ENCODE results near the gene SCYGR8.

GRCh38 chr2:227706859-227707258 lies 38.8 kb upstream of the SCYGR8 start:
- TF ChIP-seq, protein P1, sequence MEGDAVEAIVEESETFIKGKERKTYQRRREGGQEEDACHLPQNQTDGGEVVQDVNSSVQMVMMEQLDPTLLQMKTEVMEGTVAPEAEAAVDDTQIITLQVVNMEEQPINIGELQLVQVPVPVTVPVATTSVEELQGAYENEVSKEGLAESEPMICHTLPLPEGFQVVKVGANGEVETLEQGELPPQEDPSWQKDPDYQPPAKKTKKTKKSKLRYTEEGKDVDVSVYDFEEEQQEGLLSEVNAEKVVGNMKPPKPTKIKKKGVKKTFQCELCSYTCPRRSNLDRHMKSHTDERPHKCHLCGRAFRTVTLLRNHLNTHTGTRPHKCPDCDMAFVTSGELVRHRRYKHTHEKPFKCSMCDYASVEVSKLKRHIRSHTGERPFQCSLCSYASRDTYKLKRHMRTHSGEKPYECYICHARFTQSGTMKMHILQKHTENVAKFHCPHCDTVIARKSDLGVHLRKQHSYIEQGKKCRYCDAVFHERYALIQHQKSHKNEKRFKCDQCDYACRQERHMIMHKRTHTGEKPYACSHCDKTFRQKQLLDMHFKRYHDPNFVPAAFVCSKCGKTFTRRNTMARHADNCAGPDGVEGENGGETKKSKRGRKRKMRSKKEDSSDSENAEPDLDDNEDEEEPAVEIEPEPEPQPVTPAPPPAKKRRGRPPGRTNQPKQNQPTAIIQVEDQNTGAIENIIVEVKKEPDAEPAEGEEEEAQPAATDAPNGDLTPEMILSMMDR (IDR thresholded peaks at IDR 0.05) = no peak
- no peak for TF ChIP-seq POLR2A (IDR thresholded peaks at IDR 0.05)
